HG02885 (cell line): ENCODE measurements around the gene LIFR.

Experiments
- ATAC-seq: cut with Tn5 transposase; IDR thresholded peaks from one replicate; pipeline ENCODE4 v1.9.1; 2021; ENCODE audit warnings: mild to moderate bottlenecking; ENCODE audit not compliant: unreplicated experiment, poor library complexity

The LIFR gene

DNA sequence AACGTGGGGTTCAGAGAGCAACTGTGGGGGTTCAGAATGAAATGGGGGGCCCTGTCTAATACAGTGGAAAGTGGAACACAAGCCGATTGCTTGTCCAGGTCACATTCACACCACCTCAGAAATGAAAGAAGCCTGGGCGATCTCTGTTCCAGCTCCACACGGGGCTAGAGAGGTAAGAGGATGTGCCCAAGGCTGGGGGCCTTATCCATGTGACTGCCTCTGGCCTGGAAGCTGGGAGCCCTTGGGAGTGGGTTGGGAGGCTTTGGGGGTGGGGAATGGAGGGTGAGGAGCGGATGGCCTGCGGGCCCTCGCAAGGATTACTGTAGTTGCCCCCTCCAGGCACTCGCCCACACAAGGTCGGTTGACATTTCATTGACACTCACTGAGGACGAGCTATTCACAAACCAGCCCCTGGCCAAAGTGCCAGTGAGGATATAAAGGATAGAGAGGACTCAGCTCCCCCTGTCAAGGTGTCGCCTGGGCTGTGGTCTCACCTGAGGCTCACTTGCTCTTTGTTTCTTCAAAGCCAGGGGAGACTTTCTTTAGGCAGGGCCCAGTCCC lies 86.7 kb downstream of the LIFR start:
- ATAC-seq = no peak

DNA sequence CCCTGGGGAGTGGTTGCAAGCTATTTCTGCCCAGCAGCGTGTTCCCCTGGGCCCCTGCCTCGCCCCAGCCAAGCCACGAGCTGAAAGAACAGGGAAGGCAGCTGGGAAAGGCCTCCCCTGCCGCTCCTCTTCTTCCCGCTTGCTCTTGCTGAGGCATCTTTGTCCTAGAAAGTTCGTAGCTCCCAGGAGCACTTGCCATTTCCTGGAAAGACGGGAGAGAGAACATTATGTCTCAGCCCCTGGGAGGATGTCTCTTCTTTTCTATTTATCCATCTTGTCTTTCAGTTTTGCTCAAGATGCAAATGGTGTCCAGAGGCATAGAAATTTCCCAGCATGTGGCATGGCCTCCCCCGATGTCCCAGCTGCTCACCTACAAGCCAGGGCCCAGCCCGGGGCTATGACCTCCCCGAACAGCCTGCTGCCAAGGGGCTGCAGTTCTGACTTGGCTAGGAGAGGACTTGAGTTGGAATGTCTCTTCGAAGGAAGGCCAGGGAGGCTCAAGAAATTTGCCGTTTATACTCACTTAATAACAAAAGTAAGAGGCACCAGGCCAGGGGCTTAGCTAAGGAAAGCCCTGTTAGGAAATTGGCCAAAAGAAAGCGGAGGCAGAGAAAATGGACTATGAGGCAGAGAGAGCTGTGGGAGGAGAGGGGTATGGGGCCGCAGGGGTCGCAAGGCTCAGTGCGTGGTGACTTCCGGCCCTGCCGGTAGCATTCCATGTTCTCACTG lies 87.3 kb downstream of the LIFR start:
- no peak for ATAC-seq

DNA sequence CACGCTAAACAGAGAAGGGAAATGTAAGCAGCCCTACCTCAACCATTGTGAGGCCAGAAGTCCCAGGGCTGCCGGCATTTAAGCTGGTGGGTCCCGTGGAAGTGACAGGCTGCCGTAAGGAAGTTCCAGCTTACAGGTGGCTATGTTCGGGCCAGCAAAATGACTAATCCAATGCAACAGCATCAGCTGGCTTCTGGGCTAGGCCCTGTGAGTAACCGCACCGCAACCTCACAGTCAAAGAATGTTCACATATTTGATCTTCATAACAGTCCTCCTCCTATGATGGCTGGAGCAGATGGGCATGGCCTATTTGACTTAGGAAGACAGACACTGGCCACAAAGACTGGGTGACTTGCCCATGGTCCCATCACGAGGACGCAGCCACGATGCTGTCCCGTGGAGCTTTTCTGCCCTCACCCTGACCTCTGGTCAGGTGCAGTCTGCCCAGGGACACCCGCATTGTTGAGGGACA lies 88.2 kb downstream of the LIFR start:
- no peak for ATAC-seq

DNA sequence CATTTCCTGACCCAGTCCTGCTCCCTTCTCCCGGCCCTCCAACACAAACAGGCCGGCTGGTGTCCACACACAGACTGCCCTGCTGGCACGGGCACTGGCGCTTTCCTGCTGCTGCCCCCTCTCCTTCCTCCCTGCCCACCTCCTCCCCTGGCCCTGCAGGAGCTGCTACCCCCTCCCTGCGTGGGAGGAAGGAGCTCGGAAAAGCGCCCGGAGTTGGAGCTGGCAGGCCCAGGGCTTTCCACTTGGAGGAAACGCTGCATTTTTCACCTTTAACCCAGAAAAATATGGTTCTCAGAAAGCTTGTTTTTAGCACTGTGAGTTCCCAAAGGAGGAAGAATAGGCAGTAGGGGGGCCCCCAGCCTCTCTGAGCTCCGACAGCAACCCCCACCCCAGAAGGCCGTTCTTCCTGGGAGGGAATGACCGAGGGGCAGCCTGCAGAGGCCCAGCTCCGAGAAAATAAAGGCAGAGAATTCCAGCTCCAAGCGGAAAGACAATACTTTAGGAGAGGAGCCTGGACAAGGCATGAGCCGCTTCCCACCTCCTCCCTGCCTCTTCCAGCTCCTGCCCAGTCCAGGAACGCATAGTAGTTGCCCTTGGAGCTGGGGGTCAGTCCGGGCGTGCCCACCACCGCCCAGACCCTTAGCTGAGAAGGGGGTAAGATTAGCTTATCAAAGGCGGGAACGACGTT lies 88.9 kb downstream of the LIFR start:
- ATAC-seq = no peak

DNA sequence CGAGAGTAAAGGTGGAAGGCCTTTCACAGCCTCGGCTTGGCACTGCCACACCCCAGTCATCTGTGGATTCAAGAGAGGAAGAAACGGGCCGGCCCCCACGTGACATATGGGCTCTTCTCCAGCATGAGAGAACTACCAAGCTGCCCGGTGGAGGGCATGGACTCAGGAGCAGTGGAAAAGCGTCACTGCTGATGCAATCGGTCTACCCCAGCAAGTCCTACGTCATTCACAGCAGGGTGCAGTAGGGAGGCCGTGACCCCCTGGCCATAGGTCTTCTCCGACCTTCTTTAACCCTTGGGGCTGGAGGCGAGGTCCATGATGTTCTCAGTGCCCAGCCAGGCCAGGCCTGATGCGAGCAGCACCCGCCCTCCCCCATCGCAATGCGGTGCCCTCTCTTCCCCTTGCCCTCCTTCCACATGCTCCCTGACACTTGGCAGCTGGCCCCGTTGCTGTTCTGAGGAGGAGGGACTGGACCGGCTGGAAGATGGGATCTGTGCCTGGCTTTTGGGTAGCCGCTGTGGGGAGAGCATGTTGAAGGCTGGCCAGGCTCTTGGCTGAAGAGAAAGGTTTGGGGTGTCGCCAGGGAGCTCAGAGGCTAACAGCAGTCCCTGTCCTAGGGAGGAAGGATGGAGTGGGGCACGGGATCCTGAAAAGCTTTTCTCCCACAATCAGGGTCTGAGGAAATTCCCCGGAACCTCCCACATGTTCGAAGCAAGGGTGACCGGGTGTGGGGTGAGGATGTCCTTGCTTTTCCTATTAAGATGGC lies 89.8 kb downstream of the LIFR start:
- ATAC-seq = no peak

DNA sequence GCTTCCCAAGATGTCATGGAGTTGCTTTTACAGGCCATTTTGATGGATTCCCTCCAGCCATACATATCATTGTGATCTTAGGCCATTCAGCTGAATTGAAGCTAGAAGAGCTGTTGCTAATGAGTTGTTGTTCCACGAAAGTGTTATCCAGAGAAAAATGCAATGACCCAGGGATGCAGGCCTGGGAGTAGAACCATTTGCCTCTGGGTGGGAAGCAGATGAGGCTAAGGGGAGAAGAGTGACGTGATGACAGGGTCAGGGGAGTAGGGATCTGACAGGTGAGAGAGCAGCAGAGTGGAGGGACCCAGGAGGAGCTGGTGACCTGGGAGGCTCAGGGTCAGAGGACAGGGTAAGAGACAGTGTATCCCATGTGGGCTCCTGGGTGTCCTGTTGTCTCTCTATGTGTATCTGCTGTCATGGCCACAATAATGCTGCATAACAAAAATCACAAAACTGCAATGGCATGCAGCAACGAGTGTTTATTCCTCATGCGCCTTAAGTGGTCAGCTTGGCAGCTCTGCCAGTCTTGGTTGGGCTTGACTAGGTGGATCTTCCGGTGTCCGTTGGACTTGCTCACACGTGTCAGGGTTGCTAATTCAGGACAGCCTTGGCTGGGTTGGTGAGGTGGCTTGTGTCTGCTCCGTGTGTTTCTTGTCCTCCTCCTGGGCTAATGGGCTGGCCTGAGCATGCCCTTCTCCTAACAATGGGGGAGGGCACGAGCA lies 90.6 kb downstream of the LIFR start:
- ATAC-seq = no peak

- no peak for ATAC-seq
Observed at GRCh38 chr5:38465061-38465460, 91.4 kb downstream of the LIFR start.

DNA sequence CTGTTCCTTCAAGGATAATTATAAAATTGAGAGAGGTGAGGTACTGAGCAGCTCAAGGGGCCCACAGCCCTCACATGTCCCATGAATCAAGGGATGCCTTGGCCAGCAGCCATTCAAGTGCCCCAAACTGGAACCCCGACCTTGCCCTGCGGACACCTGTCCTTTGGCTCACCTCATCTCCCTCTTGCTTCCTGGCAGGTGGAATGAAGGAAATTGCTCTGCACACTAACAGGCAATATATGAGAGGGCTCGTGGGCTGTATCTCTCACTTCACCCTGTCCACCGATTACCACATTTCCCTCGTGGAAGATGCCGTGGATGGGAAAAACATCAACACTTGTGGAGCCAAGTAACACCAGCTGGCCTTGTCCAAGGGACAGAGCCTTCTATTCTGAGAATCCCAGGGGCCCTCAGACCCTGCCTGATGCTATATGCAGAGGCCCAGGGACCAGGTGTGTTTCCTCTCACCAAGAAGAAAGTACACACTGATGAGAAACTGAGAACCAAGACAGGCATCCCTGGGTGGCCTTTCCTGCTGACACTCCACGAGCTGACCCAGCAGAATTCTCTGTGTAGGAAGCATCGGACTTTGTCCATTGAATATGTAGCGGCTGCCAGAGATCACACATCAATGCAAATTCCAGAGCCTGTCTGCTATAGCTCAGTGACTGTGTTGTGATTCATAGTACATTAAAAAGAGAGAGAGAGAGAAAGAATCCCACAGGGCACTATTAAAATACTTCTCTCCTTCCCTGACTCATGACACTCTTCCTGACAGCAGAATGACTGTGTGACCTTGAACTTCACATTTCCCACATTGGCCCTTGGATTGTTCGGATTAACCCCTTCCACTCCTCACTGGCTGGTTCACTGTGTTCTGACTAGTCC lies 92.6 kb downstream of the LIFR start:
- no peak for ATAC-seq

DNA sequence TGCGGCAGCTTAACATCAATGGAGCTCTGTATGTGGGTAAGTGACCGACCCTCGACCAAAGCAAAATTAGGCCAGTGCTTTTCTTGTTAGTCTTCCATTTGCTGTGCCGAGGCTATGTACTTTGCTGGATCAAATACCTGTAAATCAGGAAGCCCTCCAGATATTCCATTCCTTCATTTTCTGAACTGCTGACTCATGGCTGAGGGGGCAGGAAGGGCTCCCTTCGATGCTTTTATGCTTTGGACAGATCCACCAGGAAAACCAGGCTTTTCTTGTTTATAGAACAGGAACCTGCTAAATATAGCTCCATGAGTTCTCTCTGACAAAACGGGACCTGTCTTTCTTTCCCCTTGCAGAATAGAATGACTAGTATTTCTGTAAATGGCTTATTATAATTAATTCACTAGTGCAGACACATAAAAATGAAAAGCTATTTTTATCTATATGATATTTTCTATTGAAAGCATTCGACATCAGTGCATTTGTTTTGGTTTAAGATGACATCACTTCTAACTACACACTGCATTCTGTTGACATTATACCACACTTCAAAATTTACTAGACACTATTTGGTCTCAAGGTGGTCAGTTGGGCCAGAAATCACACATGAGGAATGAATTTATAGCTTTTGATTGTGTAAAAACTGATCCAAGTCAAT lies 93.3 kb downstream of the LIFR start:
- ATAC-seq = no peak

DNA sequence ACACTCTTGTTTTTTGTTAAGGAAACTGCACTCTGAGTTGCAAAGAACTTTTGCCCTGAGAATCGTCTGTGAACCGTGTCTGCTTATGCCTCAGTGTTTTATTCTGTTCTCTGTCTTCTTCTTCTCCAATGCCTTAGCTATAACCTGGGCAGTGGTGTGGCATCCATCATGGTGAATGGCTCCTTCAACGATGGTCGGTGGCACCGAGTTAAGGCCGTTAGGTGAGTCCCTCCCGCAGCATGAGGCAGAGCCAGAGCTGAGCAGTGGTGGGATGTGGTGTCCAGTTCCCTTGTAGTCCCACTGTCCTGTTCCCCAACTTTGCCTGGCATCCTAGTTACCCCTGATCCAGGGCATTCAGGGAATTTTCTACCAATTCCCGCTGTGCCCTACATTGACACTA lies 98.3 kb downstream of the LIFR start:
- ATAC-seq = no peak

DNA sequence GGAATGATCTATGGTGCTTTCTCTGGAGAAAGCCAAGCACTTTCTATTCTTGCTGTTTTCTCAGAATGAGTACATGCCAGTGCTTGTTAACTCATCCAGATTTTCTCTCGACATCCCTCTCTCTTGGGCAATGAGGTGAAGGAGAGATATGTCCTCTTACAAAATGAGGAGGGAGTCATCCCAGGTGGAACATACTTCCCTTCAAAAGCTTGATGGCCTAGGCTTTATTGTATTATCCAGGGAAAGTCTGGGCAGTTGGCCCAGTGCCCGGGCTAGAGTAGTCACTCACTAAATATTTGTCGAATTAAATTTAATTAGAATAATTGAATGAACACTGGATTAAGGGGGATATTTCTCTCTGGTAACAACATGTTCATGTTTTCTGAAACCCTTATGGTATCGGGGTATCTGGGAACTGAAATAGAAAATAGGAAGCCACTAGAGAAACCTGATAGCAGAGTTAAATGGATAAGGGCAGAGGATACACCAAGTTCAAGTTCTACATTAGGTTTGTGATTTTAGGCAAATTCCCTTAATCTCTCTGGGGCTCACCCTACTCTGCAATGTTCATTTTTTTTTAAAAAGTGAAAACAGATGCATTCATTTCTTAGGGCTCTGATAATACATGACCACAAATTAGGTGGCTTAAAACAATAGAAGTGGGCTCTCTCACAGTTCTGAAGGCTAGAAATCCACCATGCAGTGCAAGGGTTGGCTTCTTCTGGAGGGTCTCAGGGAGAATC lies 99.6 kb downstream of the LIFR start:
- no peak for ATAC-seq

DNA sequence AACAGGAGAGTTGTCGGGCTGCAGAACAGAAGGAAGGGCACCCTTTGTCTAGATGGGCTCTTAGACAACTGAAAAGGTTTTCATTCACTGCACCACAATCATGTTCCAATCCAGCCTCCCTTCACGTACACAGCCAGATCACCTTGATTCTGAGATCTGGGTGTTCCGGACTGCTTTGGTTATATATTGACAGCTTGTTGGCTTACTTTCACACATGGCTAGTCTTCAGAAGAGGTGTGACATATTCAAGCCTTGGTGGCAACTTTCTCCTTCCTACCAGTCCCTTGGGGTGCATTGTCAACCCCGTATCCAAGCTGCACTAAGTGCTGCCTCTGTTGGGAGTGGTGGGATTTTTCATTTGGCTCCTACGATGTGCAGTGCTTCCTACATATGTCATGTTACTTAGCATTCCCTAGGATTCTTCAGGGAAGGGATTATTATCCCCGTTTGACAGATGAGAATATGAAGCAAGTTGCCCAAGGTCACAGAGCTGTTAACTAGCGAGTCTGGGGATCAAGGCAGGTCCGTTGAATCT lies 100.6 kb downstream of the LIFR start:
- ATAC-seq = no peak

GRCh38 chr5:38453921-38454320 lies 102.5 kb downstream of the LIFR start:
- ATAC-seq = peak; percentile 6

- ATAC-seq = peak; percentile 99
Observed at GRCh38 chr5:38453506-38453905, 102.9 kb downstream of the LIFR start.

DNA sequence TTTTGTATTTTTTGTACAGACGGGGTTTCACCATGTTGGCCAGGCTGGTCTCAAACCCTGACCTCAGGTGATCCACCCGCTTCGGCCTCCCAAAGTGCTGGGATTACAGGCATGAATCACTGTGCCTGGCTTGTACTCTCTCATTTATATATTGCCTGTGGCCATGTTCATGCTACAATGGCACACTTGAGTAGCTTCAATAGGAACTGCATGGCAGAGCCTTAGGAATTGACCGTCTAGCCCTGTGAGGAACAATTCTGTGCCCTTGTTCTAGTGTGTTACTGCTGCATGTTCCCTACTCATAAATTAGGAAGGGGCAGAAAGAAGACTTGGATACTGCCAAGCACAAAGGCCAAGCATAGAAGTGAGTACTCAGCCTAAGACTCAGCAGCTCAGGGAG lies 104.2 kb downstream of the LIFR start:
- no peak for ATAC-seq

GRCh38 chr5:38451074-38451725 lies 105.2 kb downstream of the LIFR start:
- ATAC-seq = no peak

GRCh38 chr5:38450627-38451026 lies 105.8 kb downstream of the LIFR start:
- ATAC-seq = no peak
